Breast epithelium (tissue), 3 donors: ENCODE measurements around the gene TMEM108.

Source experiments
- POLR2A ChIP-seq: fragments of 450-650 bp; IDR thresholded peaks from one replicate; pipeline ENCODE4 v1.6.1; 2016; ENCODE audit warnings: antibody characterized with exemption, mild to moderate bottlenecking, moderate library complexity
- TF ChIP-seq, protein P1 (sequence below), 3 donors: fragments of 450-650 bp; IDR thresholded peaks; one replicate each; pipeline ENCODE4 v1.5.1; 2016 to 2017; ENCODE audit warnings: antibody characterized with exemption in 3 of 3, mild to moderate bottlenecking in 3 of 3, moderate library complexity in 3 of 3

DNA sequence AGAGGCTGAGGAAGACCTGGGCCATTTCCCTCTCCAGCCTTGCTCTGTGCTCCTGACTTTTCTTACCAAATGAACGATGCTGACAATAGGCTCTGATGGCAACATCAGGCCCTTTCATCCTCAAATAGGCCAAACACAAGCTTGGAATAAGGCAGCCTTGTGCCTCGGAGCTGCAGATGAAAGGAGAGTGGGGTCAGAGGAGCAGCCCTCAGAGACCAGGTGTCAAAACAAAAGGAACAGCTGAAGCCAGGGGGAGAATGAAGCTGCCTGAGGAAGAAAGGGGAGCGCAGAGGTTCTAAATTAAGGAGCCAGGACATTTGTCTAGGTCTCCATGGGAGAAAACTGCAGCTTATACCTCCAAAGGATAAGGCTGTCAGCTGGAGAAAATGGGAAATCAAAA is 366.7 kb downstream of the TMEM108 start:
- TF ChIP-seq, protein P1, sequence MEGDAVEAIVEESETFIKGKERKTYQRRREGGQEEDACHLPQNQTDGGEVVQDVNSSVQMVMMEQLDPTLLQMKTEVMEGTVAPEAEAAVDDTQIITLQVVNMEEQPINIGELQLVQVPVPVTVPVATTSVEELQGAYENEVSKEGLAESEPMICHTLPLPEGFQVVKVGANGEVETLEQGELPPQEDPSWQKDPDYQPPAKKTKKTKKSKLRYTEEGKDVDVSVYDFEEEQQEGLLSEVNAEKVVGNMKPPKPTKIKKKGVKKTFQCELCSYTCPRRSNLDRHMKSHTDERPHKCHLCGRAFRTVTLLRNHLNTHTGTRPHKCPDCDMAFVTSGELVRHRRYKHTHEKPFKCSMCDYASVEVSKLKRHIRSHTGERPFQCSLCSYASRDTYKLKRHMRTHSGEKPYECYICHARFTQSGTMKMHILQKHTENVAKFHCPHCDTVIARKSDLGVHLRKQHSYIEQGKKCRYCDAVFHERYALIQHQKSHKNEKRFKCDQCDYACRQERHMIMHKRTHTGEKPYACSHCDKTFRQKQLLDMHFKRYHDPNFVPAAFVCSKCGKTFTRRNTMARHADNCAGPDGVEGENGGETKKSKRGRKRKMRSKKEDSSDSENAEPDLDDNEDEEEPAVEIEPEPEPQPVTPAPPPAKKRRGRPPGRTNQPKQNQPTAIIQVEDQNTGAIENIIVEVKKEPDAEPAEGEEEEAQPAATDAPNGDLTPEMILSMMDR (IDR thresholded peaks at IDR 0.05) = no peak
- no peak for TF ChIP-seq POLR2A
